ENCODE data around the gene LENEP.

Gene LENEP

GRCh38 chr1:154956544-154956941 lies 36.8 kb upstream of the LENEP start:
- DNase-seq (ENCODE audit: insufficient read length, low spot score): no peak
- FAIRE-seq: no peak
- TF ChIP-seq CTCF (IDR thresholded peaks at IDR 0.05; ENCODE audit: insufficient read depth, missing control alignments): no peak

GRCh38 chr1:154957091-154957657 lies 36.2 kb upstream of the LENEP start:
- DNase-seq (ENCODE audit: insufficient read length, low spot score) (no peak), FAIRE-seq (no peak)
- no peak for TF ChIP-seq CTCF (IDR thresholded peaks at IDR 0.05; ENCODE audit: insufficient read depth, missing control alignments)

GRCh38 chr1:154958036-154958435 lies 35.4 kb upstream of the LENEP start:
- no peak for FAIRE-seq
- TF ChIP-seq CTCF (IDR thresholded peaks at IDR 0.05; ENCODE audit: insufficient read depth, missing control alignments): no peak

GRCh38 chr1:154958681-154959425 lies 34.5 kb upstream of the LENEP start:
- no peak for FAIRE-seq
- DNase-seq (ENCODE audit: insufficient read length, low spot score): no peak
- no peak for TF ChIP-seq CTCF (IDR thresholded peaks at IDR 0.05; ENCODE audit: insufficient read depth, missing control alignments)

More at GRCh38 chr1:154958036-154958435, 35.4 kb upstream of the LENEP start:
- DNase-seq (ENCODE audit: insufficient read length, low spot score): no peak

- TF ChIP-seq CTCF (IDR thresholded peaks at IDR 0.05; ENCODE audit: insufficient read depth, missing control alignments): no peak
- FAIRE-seq: no peak
These were observed 34.0 kb upstream of the LENEP start for GRCh38 chr1:154959426-154959780.

GRCh38 chr1:154960446-154961136 lies 32.8 kb upstream of the LENEP start:
- DNase-seq (ENCODE audit: insufficient read length, low spot score): no peak

More at GRCh38 chr1:154959426-154959780, 34.0 kb upstream of the LENEP start:
- no peak for DNase-seq (ENCODE audit: insufficient read length, low spot score)

More at GRCh38 chr1:154960446-154961136, 32.8 kb upstream of the LENEP start:
- FAIRE-seq: no peak
- no peak for TF ChIP-seq CTCF (IDR thresholded peaks at IDR 0.05; ENCODE audit: insufficient read depth, missing control alignments)
